HPDE6-E6E7 (cell line): ENCODE results near the gene FBXO3.
"Not testable (repeated sequence)": the region's sequence is repeated elsewhere in the genome, so short reads cannot be mapped to it uniquely, and the experiment has no call there.

ENCODE experiments used
- DNase-seq: peaks from one replicate; pipeline ENCODE4 v3.0.0; 2011; ENCODE audit warnings: missing footprints; ENCODE audit errors: extremely low spot score

Gene FBXO3

DNA sequence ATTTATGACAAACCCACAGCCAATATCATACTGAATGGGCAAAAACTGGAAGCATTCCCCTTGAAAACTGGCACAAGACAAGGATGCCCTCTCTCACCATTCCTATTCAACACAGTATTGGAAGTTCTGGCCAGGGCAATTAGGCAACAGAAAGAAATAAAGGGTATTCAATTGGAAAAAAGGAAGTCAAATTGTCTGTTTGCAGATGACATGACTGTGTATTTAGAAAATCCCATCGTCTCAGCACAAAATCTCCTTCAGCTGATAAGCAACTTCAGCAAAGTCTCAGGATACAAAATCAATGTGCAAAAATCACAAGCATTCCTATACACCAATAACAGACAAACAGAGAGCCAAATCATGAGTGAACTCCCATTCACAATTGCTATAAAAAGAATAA lies 46.8 kb downstream of the FBXO3 start:
- DNase-seq, result not testable (repeated sequence)

DNA sequence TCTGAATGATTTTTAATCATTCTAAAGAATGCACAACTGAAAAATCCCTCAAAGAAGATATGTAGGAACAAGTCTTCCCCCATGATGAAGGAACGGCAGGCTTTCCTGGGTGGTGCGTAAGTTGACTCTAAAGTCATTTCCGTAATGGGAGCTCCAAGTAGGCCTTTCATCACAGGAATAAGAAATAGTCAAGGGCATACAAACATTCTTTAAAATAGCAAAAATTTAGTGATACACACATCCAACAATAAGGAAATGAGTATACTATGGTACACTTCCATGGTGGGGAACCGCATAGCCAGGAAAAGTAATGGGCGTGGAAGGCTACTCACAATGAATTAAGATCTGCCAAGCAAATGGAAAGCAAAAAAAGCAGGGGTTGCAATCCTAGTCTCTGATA lies 48.8 kb downstream of the FBXO3 start:
- DNase-seq, result no peak

DNA sequence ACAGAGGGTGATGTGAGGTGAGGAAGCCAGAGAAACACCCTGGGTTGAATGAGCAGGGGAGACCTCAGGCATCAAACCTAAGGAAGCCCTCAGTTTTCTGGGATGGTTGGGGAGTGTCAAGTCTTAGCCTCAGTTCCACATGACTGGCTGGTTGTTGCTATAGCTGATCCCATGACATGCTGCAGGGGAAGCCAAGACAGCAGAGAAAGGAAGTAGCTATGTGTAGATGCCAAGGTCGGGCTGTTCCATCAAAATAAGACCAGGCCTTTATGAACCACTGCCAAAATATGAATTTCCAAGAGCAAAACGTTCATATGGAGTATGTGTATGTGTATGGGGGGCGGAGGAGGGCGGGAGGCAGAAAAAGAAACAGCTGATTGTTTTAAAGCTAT lies 49.7 kb downstream of the FBXO3 start:
- no peak for DNase-seq

DNA sequence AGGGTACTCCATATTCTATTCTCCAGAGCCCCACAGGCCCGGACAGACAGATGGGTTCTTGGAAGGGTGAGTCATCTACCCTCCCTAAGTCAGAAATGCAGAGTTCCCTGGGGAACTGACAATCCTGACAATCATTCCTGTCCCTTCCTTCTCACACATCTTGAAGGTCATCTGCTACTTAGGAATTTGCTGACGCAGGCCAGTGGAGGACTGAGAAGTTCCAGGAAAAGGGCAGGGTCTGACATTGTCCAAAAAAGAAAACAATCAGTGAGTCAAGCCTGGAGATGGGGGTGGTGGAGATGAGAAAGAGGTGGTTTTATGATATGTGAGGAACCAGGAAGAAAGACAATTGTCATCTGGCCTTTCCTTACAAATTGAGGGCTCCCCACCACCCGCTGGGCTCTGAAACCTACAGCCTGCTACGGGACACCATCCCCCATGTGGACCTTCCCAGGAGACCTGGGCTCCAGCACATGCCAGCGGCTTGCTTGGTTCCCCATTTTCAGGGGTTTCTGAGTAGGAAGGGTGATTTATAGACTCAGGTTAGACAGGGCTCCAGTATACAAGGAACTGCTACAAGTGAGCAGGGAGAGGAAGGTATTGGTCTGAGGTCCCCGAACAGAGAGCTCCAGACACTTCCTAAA lies 51.0 kb downstream of the FBXO3 start:
- DNase-seq, result no peak

DNA sequence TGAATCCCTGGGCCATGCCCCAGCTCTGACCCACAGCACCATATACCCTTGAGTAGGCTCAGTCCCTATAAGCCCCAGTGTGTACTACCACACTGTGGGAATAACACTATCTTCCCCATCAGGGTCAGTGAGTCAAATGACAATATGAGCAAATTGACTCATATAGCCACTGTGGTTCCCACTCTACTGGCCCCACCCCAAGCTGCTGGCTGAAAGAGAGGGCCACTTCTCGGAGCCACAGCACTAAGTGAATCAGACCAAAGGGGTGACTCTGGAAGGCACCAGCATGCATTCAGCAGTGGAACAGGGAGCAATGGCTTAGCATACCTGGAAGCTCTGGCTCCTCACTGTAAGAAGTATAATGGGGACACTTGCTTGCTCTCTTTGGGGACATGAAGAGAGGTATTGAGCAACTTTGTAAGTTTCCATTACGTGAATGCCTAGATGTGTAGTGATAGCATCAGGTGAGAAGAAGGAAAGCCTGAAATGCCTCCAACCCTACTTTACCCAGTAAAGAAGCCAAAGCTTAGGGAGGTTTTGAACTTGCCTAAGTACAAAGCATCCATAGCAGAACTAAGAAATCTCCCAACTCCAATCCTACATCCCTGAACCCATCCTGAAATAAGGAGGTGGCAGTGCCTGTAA lies 51.6 kb downstream of the FBXO3 start:
- no peak for DNase-seq

DNA sequence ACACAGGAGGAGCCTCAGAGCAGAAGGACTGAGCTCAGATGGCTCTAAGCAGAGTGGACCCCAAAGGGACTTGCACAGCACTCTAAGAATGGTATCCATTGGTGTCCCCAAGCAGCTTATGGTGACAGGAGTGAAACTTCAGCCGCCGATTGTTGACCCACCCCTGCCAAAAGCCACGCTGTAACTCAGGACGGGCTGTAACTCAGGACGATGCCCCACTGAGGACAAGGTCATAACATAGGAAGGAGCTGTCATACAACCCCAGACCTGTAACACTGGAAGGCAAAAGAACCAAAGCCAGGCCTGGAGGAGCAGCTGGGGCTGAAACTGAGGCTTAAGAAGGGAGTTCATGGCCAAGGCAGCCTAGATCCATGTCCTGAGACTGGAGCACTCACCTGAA lies 52.3 kb downstream of the FBXO3 start:
- no peak for DNase-seq

DNA sequence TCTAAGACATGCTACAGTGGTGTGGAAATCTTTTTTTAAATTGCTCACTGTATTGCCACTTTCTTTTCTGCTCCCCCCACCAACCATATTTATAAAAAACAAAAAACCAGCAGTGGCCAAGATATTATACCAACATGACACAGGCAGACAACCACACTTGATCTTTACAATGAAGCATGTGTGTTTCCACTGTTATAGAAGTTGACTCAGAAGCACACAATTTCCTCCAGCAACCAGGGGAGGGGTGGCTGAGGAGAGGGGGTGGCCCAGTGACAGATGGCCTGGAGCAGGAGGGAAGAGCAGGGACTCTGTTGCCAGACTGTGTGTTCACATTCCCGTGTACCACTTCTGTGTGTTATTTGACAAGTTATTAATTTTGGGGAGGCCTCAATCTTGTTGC lies 52.9 kb downstream of the FBXO3 start:
- no peak for DNase-seq

DNA sequence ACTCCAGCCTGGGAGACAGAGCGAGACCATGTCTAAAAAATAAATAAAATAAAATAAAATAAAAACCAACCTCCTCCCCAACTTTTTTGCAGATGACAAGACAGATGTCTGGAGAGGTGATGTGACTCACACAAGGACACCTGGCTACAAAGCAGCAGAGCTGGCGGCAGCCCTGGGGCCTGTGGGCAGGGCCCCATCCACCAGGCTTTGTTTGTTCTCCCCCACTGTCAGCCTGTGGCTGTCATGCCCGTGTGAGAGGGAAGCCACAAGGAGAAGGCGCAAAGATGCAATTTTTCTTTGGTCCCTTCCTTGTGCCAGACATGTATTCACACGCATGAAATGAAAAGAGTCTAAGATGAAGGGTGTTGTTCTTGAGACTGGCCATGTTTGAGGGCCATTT lies 54.7 kb downstream of the FBXO3 start:
- DNase-seq, result no peak

DNA sequence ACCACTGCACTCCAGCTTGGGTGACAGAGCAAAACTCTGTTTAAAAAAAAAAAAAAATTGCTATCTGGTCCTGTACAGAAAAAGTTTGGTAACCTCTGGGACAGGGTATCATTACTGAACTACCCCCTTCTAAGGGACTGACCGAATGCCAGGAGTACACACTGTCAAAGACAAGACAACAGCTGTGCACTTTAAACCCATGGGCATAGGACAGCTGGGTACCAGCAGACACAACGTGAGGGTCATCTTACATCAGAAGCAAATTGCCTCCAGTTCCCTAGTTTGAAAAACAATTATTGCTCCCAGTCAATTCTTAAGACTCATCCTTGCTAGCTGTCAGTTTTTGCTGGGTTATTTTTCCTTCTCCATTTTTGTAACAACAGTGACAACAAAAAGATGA lies 55.9 kb downstream of the FBXO3 start:
- DNase-seq, result no peak

DNA sequence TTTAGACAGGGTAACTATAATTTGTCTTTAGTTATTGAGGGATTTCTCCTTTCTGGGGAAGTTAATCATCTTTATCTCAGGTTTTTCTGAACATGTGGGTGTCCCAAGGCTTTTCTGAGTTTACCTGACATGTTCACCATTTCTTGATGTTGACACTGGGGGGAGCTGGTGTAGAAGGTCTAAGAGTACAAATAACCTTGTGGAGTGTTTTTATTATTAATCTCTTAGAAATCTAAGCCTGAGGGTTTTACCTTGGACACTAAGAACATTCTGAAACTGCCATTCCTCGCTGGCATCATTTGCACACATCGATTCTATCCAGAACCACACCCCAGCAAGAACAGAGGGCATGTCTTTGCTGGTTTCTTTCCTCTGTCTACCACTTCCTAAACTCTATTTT lies 58.1 kb downstream of the FBXO3 start:
- no peak for DNase-seq

DNA sequence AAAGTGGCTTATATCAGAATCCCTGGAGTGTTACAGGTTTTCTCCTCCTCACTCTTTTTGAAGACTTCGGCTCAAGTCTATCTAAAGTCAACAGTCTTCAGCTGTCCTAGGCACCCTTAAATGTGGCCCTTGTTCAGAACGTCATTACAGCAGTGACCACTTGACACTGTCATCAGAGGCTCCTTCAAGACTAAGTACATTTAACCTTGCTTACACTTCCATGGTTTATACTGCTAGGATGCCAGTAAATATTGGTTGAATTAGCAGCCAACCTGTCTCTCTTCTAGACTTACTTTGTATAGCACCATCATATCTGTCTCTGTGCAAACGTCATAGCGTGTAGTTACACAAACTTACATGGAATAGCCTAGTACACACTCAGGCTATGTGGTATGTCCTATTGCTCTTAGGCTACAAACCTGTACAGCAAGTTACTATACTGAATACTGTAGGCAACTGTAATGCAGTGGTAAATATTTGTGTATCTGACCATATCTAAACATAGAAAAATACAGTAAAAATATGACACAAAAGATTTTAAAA lies 60.4 kb downstream of the FBXO3 start:
- DNase-seq, result no peak

DNA sequence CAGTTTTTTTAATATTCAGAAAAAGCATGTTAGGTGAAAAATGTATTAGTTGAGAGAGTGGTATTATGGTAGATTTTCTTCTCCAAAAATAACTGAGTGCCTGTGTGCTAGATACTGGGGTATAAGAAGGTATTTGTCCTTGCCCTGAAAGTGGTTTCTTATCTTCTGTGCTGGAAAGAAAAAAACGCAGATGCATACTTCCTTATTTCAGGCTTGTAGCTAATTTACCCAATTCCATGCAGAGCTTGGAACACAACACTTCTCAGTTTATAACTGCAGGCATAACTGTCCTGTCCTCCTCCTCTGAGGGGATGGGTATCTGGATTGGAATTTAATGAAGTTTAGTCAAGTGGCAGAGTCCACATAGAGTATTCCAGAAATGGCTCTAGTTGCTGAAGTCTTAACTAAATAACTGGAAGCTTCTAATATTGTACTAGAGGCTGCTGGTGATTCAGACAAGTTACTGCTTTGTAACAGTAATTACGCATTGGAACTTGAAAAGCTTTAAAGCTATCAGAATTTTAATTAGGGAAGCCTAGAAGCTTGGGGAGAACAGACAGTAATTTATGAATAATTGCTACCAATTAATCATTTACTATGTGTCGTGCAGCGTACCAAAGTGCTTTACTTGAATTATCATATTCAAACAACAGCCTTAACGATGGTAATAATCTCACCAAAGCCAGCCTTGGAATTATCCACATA lies 61.0 kb downstream of the FBXO3 start:
- DNase-seq, result no peak

DNA sequence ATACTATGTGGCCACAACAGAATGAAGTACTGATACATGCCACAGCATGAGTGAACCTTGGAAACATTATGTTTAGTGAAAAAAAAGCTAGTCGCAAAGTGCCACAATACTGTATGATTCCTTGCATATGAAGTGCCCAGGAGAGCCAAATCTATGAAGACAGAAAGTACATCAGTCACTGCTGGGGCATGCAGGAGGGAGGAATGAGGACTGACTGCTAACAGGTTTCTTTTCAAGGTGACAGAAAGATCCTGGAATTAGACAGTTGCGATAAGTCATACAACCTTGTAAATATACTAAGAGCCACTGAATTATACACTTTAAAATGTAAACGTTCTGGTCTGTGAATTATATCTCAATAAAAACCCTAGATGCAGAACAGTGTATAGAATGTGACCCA lies 61.9 kb downstream of the FBXO3 start:
- no peak for DNase-seq

DNA sequence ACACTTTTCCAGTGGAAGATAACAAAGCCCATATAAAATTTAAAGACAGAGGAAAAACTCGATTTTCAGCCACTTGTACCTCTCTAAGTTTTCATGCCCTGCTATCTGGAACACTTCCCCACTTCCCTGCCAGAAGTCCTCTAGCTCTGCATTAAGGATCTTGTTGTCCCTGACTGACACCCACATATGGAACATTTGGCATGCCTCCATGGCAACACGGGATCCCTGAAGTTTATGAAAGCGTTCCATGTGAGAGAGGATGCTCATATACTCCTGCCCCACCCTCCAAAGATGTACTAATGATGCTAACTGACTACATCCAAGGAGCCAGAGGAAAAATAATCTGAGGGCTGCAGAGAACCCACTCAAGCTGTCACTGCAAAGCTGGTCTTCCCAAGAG lies 64.9 kb downstream of the FBXO3 start:
- no peak for DNase-seq

DNA sequence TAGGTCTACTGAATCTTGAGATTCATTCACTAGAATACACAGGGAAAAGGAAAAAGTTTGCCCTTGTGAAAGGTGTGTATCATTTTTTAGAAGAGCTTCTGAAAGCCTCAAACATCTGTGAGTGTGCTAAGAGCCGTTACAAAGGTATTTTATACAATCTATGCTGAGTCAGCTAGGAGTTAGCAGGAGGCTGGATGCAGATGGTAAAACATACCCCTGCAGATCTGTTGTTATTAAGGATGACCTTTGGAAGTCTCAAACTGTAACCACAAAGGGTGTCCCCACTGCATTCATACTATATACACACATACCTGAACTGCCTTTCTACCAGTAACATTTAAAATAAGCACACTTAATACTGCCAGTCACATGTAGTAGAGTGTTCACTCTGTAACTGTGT lies 65.3 kb downstream of the FBXO3 start:
- no peak for DNase-seq

DNA sequence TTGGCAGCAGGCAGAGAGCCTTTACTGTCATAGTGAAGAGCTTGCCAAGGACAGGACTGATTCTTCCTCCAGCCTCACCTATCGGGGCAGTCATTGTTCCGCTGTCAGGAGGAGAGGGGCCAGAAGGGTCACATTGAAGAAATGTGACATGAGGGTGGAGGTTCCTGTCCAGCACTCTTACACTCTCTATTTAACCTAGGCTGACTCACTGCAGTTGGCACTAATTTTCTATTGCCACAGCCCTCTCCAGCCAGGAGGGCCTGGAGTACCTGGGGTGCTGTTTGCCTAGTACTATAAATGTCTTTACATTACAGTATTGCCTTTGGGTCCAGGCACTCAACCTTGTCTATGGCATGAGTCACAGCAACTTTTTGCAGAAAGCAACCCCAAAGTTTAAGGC lies 66.5 kb downstream of the FBXO3 start:
- not testable (repeated sequence) for DNase-seq

DNA sequence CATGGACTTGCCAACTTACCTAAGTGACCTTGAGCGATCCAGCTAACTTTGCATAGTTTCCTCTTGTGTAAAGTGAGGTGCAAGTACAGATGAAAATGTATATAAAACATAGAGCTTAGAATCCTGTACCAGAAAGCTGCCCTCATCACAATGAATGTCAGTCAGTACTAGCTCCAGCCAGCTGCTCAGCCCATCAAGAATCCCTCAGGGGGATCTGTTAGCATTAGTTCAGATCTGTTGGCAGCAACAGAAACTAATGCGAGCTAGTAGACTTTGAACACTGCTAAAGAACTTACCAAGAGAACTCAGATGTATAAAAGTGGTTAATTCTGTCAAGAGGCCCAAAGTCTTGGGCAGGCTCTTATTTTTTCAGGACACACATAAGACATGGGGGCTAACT lies 67.4 kb downstream of the FBXO3 start:
- no peak for DNase-seq

DNA sequence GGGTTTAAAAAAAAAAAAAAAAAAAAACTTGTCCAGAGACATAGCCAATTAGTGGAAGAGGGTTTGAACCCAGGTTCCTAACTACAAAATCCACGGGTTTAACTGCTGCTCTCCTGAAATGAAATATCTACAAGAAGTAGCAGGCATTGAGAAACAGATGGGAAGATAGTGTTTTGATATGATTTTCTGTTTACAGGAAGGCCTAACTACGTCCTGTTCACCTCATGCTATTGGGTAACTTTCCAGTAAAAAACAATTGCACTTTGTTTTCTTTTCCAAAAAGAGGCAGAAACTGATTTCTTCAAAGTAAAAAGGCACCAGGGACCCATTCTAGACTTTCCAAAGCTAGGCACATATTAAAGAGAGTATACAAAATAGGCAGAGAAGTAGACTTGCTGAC lies 67.8 kb downstream of the FBXO3 start:
- no peak for DNase-seq

DNA sequence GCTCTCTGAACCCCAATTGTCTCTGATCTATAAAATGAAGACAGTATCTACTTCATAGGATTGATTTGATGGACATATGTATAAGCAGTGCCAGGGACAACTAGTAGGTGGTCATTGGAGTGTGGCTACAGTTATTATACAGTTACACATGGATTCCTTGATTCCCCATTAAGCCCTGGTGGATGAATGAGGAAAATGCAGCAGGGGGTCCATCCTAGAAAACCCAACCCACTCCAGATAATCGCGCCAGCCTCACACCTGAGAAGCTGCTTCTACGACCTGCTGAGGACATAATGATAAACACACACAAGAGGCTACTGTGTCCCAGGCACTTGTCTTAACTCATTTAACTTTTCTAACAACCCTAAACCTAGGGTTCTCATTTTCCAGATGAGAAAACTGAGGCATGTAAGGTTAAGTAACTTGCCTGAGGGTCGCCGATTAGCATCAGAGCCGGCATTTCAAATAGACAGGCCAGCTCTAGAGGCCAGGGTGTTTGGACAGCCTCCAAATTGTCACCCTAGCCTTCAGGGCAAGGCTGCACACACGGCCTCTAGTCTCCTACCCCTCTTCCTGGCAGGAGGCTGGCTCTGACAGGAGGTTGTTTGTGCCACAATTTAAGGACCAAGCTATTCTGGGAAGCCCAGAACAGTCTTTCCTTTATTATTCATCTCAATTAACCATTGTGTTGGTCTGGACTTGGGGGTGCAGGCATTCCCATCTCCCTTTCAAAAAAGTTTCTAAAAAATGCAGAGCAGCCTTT lies 69.9 kb downstream of the FBXO3 start:
- no peak for DNase-seq

DNA sequence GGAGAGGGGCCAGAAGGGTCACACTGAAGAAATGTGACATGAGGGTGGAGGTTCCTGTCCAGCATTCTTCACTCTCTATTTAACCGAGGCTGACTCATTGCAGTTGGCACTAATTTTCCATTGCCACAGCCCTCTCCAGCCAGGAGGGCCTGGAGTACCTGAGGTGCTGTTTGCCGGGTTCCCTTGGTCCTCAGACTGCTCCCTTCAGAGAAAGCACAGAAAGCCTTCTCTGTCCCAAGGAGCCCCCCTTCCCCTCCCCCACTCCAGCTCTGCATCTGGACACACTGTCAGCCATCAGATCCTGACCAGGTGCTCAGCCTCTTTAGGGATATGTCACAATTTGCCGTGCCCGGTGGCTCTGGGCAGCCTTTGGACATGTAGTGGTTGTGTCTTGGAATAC lies 70.5 kb downstream of the FBXO3 start:
- DNase-seq, result no peak

DNA sequence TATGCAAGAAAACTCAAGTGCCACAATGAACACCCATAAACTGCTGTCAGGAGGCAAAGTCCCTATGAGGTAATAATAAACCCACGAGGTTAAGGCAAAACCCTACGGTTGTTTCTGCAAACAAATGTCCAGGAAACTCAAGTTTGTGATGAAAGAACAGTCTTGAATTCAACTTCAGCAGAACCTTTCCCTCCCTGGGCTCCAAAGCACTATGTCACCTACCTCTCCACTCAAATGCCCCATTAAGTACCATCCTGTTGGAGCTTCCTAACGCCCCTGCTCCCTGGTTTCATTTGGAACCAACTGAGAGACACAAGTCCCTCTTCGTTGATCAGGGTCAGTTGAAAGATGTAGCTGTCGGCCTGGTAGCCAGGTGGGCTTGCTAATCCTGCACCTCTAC lies 71.1 kb downstream of the FBXO3 start:
- DNase-seq, result no peak
